GM19438 (cell line): Measurements from ENCODE around the gene MFSD2A.
"Not testable (repeated sequence)": the region's sequence is repeated elsewhere in the genome, so short reads cannot be mapped to it uniquely, and the experiment has no call there.

Source experiments
- ATAC-seq: cut with Tn5 transposase; IDR thresholded peaks from one replicate; pipeline ENCODE4 v1.9.1; 2021; ENCODE audit warnings: low read depth; ENCODE audit not compliant: unreplicated experiment

The MFSD2A gene

GRCh38 chr1:39996396-39997004 is 41.6 kb downstream of the MFSD2A start:
- ATAC-seq, result no peak

GRCh38 chr1:40001456-40001855 is 46.5 kb downstream of the MFSD2A start:
- no peak for ATAC-seq

- ATAC-seq, result no peak
Measured at GRCh38 chr1:40003156-40004093, 48.5 kb downstream of the MFSD2A start.

GRCh38 chr1:40004857-40005256 is 49.9 kb downstream of the MFSD2A start:
- ATAC-seq, result no peak

DNA sequence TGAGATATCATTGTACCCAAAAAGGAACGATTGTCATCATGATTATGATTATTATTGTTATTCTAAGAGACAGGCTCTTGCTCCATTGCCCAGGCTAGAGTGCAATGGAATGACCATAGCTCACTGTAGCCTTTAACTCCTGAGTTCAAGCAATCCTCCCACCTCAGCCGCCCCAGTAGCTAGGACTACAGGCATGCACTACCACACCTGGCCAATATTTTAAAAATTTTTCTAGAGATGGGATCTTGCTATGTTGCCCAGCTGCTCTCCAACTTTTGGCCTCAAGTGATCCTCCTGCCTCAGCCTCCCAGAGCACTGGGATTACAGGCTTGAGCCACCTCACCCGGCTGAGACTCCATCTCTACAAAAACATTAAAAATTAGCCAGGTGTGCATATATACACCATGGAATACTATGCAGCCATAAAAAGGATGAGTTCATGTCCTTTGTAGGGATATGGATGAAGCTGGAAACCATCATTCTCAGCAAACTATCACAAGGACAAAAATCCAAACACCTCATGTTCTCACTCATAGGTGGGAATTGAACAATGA is 52.6 kb downstream of the MFSD2A start:
- ATAC-seq, result not testable (repeated sequence)

DNA sequence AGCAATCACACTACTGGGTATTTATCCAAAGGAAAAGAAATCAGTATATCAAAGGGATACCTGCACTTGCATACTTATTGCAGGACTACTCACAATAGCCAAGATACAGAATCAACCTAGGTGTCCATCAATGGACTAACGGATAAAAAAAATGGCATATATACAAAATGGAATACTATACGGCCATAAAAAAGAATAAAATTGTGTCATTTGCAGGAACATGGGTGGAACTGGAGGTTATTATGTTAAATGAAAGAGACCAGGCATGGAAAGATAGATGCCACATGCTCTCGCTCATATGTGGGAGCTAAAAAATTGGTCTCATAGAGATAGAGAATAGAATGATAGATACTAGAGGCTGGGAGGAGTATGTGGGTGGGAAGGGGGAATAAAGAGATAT is 56.3 kb downstream of the MFSD2A start:
- no peak for ATAC-seq

- ATAC-seq, result no peak
Measured at GRCh38 chr1:40014253-40014706, 59.3 kb downstream of the MFSD2A start.

DNA sequence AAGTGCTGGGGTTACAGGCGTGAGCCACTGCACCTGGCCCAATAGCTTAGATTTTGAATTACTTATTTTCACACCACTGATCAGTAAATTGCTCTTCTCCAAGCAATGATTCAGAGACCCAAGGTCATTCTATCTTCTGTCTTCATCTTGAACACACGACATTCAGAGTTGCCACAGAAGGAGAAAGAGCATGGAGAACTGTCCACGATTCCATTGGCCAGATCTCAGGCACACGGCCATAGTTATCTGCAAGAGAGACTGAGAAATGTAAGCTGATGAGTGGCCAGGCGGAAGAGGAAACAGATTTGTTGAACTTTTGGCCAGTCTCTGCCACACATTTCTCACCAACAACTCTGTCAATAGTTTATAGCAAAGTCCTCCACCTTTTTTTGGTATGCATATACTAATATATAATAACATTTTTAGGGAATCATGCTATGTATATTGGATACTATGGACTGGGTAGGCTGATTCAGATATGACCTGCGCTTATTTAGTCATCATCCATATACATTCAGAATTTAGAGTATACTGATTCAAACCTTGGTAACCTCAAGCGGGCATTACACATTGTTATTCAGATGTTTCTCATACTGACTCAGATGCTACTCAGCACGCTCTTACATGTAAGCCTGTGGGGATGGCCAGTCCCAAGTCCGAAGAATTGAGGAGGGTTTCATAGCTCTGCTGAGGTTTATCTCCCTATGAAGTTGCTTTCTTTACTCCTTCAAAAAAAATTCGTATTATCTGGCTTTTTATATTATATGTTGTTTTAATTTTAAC is 60.1 kb downstream of the MFSD2A start:
- no peak for ATAC-seq

- no peak for ATAC-seq
Measured at GRCh38 chr1:40017951-40018575, 63.1 kb downstream of the MFSD2A start.
